Natural killer cell (primary cell): ENCODE measurements around the gene DHRS4L2. TPM values are rescaled to one million over a fixed set of nuclear protein-coding genes. Genes with fewer than 3 reads are reported as not detected.
"Not testable (repeated sequence)": the region's sequence is repeated elsewhere in the genome, so short reads cannot be mapped to it uniquely, and the experiment has no call there.

Source experiments
- ATAC-seq, 3 donors: fragments of 150-1000 bp in 2 of 3; fragments of 200-7000 bp in 1 of 3; cut with Tn5 transposase; 1 replicate in 1 of 3; 2 replicates in 2 of 3; pipeline ENCODE4 v1.10.0; 2021; ENCODE audit warnings: mild to moderate bottlenecking in 2 of 3, moderate library complexity in 2 of 3
- DNase-seq, 2 donors: peaks; one replicate each; pipeline versions ENCODE4 v3.0.0 to v3.0.0-alpha.2; 2013 to 2021; ENCODE audit warnings: mixed read lengths in 1 of 2
- H3K27ac ChIP-seq: one replicate; pipeline ENCODE4 v1.5.1; 2013; ENCODE audit warnings: mild to moderate bottlenecking, low read length
- H3K27me3 ChIP-seq: one replicate; pipeline ENCODE4 v1.6.1; 2013; ENCODE audit warnings: low read length; ENCODE audit not compliant: control insufficient read depth, insufficient read depth
- H3K36me3 ChIP-seq: one replicate; pipeline ENCODE4 v1.6.1; 2013; ENCODE audit warnings: low read length; ENCODE audit not compliant: control insufficient read depth, insufficient read depth
- H3K4me1 ChIP-seq: one replicate; pipeline ENCODE4 v1.6.1; 2013; ENCODE audit warnings: low read length; ENCODE audit not compliant: control insufficient read depth, insufficient read depth
- H3K4me3 ChIP-seq: one replicate; pipeline ENCODE4 v1.5.1; 2013; ENCODE audit warnings: low read length
- H3K9me3 ChIP-seq: one replicate; pipeline ENCODE4 v1.6.1; 2013; ENCODE audit warnings: low read length; ENCODE audit not compliant: control insufficient read depth, insufficient read depth
- H3K27ac Mint-ChIP-seq, 2 donors: one replicate each; pipeline ENCODE4 v1.8.0; 2022; ENCODE audit warnings: mild to moderate bottlenecking in 2 of 2, mixed read lengths in 2 of 2, moderate library complexity in 1 of 2
- H3K27me3 Mint-ChIP-seq, 2 donors: one replicate each; pipeline ENCODE4 v1.8.0; 2022; ENCODE audit warnings: low read depth in 2 of 2, mixed read lengths in 2 of 2
- H3K36me3 Mint-ChIP-seq: one replicate; pipeline ENCODE4 v1.8.0; 2022; ENCODE audit warnings: mixed read lengths
- H3K4me1 Mint-ChIP-seq, 2 donors: one replicate each; pipeline ENCODE4 v1.8.0; 2022; ENCODE audit warnings: mixed read lengths in 2 of 2
- H3K4me3 Mint-ChIP-seq: one replicate; pipeline ENCODE4 v1.8.0; 2022; ENCODE audit warnings: mild to moderate bottlenecking, moderate library complexity, mixed read lengths
- H3K9me3 Mint-ChIP-seq, 2 donors: one replicate each; pipeline ENCODE4 v1.8.0; 2022; ENCODE audit warnings: mixed read lengths in 2 of 2
- WGBS: methylation state at CpG from one replicate; pipeline ENCODE4 v1.1.7; 2013; ENCODE audit warnings: missing lambda C conversion rate; ENCODE audit not compliant: insufficient coverage; 5-methylcytosine and 5-hydroxymethylcytosine counted together
- intact Hi-C: fragments of 100-400 bp; cut with micrococcal nuclease; formaldehyde crosslinking; loops from one replicate; pipeline ENCODE4 v1.14.2; 2022
- total RNA-seq, 4 donors: library from RNA; stranded (reverse); fragments of 120-200 nt in 1 of 4; gene quantifications; one replicate each; pipeline versions ENCODE4 v1.2.3 to v1.2.4, GENCODE V29; 2013 to 2022
- TF ChIP-seq, protein P1 (sequence below): fragments of 200-600 bp; IDR thresholded peaks from one replicate; pipeline ENCODE4 v1.8.0; 2022; ENCODE audit warnings: antibody characterized with exemption

The DHRS4L2 gene
- total RNA-seq, 3 donors from 2014 or later (not counting 1 experiment from before 2014, with no cell fraction given), result 8.6 to 12.4 (median 9.7) TPM

DNA sequence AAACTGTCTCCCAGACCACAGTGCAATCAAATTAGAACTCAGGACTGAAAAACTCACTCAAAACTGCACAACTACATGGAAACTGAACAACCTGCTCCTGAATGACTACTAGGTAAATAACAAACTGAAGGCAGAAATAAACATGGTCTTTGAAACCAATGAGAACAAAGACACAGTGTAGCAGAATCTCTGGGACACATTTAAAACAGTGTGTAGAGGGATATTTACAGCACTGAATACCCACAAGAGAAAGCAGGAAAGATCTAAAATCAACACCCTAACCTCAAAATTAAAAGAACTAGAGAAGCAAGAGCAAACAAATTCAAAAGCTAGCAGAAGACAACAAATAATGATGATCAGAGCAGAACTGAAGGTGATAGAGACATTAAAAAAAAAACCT lies 14.7 kb upstream of the DHRS4L2 start:
- H3K36me3 ChIP-seq, H3K4me3 ChIP-seq, H3K27ac Mint-ChIP-seq, H3K4me1 ChIP-seq, H3K27ac ChIP-seq, DNase-seq, H3K27me3 Mint-ChIP-seq, ATAC-seq, H3K36me3 Mint-ChIP-seq, H3K27me3 ChIP-seq, intact Hi-C loops, H3K4me3 Mint-ChIP-seq, H3K9me3 ChIP-seq, H3K9me3 Mint-ChIP-seq: not testable (repeated sequence)
- peaks cover 5 to 14% of the 10 kb centered on the region in 2 donors for H3K4me1 Mint-ChIP-seq

DNA sequence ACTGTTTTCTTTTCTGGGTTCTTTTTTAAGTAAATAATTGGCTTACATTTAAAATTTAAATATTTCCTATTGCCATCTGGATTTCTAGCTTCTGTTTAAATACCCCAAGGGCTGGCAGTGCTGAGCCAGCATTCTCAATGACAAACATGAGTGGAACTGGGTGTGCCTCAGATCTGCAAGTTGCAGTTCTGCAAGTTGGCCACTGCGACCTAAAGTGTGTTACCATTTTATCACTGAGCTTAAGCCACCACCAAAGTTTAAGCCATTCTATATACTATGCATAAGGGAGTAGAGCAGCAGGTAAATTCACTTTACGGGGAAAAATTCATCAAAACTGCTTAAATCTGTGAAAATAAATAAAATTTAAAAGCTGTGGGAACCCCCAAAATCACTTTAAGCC lies 11.5 kb upstream of the DHRS4L2 start:
- H3K36me3 Mint-ChIP-seq, H3K36me3 ChIP-seq, H3K27me3 ChIP-seq, H3K27ac ChIP-seq, H3K9me3 Mint-ChIP-seq, H3K9me3 ChIP-seq, H3K27me3 Mint-ChIP-seq, H3K4me1 ChIP-seq, intact Hi-C loops, H3K4me3 ChIP-seq, H3K4me3 Mint-ChIP-seq, H3K27ac Mint-ChIP-seq: not testable (repeated sequence)
- no CpG with 5 or more reads among the region's 2 CpGs for WGBS
- peak; percentile 68 to 83 (median 77) for ATAC-seq
- peak in 1 of 2 donors; percentile 31 for DNase-seq
- H3K4me1 Mint-ChIP-seq, result peaks cover 5 to 14% of the 10 kb centered on the region in 2 donors
- TF ChIP-seq, protein P1, sequence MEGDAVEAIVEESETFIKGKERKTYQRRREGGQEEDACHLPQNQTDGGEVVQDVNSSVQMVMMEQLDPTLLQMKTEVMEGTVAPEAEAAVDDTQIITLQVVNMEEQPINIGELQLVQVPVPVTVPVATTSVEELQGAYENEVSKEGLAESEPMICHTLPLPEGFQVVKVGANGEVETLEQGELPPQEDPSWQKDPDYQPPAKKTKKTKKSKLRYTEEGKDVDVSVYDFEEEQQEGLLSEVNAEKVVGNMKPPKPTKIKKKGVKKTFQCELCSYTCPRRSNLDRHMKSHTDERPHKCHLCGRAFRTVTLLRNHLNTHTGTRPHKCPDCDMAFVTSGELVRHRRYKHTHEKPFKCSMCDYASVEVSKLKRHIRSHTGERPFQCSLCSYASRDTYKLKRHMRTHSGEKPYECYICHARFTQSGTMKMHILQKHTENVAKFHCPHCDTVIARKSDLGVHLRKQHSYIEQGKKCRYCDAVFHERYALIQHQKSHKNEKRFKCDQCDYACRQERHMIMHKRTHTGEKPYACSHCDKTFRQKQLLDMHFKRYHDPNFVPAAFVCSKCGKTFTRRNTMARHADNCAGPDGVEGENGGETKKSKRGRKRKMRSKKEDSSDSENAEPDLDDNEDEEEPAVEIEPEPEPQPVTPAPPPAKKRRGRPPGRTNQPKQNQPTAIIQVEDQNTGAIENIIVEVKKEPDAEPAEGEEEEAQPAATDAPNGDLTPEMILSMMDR, result peak; percentile 20

DNA sequence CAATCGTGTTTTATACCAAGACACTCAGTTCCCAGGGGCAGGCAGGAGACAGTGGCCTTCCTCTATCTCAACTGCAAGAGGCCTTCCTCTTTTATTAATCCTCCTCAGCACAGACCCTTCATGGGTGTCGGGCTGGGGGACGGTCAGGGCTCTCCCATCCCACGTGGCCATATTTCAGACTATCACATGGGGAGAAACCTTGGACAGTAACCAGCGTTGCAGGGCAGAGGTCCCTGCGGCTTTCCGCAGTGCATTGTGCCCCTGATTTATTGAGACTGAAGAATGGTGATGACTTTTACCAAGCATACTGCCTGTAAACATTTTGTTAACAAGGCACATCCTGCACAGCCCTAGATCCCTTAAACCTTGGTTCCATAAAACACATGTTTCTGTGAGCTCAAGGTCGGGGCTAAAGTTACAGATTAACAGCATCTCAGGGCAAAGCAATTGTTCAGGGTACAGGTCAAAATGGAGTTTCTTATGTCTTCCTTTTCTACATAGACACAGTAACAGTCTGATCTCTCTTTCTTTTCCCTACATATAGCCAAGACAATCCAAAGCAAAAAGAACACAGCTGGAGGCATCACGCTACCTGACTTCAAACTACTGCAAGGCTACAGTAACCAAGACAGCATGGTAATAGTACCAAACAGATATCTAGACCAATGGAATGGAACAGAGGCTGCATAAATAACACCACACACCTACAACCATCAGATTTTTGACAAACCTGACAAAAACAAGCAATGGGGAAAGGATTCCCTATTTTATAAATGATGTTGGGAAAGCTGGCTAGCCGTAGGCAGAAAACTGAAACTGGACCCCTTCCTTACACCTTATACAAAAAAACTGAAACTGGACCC lies 6.5 kb upstream of the DHRS4L2 start:
- H3K27me3 Mint-ChIP-seq, H3K27me3 ChIP-seq, H3K4me3 ChIP-seq, DNase-seq, H3K36me3 ChIP-seq, H3K4me1 Mint-ChIP-seq, H3K27ac Mint-ChIP-seq, H3K27ac ChIP-seq, H3K4me1 ChIP-seq, H3K9me3 Mint-ChIP-seq, H3K4me3 Mint-ChIP-seq, H3K36me3 Mint-ChIP-seq, ATAC-seq, H3K9me3 ChIP-seq: not testable (repeated sequence)
- intact Hi-C loops, result loop anchor here (2.0 kb wide), 1 partner anchor 43 kb away; no protein-coding TSS in a partner anchor
- WGBS, result 96% methylated on average over 9 of the region's 10 CpGs

DNA sequence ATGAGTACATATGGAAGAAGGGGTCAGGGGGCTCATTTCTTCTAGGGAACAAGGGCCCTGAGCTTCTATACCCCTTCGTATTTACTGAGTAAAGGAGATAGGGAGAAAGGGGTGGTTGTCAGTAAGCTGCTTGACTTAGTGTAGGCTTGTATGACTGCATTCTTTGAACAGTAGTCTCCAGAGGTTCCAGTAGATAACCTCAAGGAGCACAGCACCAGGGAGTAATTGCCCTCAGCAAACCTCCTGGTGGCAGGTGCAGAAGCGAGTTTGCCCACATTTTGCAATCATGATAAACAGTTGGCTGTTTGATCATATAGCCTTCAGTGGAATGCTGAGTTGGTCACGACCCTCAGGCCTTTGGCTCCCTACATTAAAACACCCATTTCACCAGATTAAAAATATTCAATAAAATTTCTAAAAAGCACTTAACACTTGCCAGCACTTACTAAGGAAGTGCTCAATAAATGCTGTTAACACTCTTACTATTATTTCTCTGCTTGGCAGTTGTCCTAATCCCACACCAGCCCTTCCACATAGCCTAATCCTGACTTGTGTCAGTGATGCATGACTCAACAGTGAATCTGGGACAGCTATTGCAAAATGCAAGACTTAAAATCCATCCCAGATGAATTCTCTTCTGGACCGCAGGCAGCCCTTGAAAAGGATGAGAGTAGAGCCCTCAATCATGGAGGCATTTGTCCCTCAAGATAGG lies 3.7 kb upstream of the DHRS4L2 start:
- H3K27me3 ChIP-seq, result no peaks in the 10 kb centered on the region
- H3K27ac ChIP-seq, result no peak overlapping the region
- Mint-ChIP-seq H3K4me3 (no peak overlapping the region), H3K9me3 (no peaks in the 10 kb centered on the region), H3K4me1 (peaks cover 15 to 18% of the 10 kb centered on the region in 2 donors), H3K36me3 (no peaks in the 10 kb centered on the region), H3K27me3 (no peaks in the 10 kb centered on the region), H3K27ac (no peak overlapping the region)
- TF ChIP-seq, protein P1, result no peak
- DNase-seq (no peak), ATAC-seq (no peak)
- H3K36me3 ChIP-seq, result no peaks in the 10 kb centered on the region
- H3K4me3 ChIP-seq, result no peak overlapping the region
- 97% methylated on average over 4 of the region's 4 CpGs for WGBS
- no peaks in the 10 kb centered on the region for H3K9me3 ChIP-seq
- intact Hi-C loops, result no loop called here
- H3K4me1 ChIP-seq, result peaks cover 19% of the 10 kb centered on the region

DNA sequence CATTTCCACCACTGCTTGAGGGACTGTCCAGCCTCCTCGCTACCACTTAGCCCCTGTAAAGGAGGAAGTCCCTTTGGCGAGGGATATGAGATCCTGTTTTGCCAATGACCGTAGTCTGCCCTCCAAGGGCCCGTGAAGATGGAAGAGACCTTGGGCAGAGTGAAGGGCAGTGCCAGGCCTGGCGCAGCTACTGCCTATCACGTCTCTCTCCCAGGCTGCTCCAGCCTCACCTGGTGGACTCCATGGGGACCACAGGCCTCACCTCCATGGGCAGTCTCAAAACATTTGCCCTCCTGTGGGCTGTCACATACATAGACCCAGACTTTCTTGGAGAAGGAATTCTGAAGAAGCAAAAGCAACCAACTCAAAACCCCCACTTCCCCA lies 514 bp upstream of the DHRS4L2 start:
- H3K27ac ChIP-seq, H3K36me3 ChIP-seq, H3K36me3 Mint-ChIP-seq, H3K27me3 ChIP-seq, H3K9me3 Mint-ChIP-seq, DNase-seq, ATAC-seq, intact Hi-C loops, H3K9me3 ChIP-seq, H3K27me3 Mint-ChIP-seq: not testable (repeated sequence)
- H3K4me1 ChIP-seq, result peaks cover 21% of the 10 kb centered on the region
- Mint-ChIP-seq H3K4me1 (peaks cover 15 to 19% of the 10 kb centered on the region in 2 donors), H3K27ac (peak overlapping the region; percentile 26 to 86), H3K4me3 (peak overlapping the region; percentile 88)
- H3K4me3 ChIP-seq, result peak overlapping the region; percentile 47
- 81% methylated on average over 6 of the region's 6 CpGs for WGBS

DNA sequence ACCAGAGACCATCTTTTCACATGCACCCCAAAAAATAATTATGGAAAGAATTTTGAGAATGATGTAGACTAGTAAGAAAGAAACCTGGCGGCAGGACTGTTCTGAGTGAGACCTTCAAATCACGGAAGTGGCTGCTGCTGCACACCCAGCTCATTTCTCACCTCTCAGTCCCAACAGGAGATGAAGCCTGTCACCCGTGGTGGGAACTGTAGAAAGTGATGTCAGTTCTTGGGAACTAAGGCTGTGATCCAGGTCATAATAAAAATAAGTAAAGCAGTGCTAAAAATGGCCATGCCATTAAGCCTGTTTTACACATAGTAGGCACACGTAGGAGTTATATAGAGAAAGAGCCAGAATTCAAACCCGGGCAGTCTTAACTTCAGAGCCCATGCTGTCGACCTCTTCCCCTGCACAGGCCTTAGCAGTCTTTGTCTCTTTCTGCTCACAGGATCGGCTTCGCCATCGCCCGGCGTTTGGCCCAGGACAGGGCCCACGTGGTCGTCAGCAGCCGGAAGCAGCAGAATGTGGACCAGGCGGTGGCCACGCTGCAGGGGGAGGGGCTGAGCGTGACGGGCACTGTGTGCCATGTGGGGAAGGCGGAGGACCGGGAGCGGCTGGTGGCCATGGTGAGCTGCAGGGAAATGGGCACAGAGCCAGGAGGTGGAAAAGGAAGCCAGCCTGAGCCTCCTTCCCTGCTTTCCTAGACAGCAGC lies 1.2 kb downstream of the DHRS4L2 start:
- peak in 1 of 2 donors; percentile 39 for DNase-seq
- H3K4me3 ChIP-seq, result not testable (repeated sequence)
- peak overlapping the region; percentile 80 to 86 for H3K27ac Mint-ChIP-seq

More for the DNA sequence above, 1.2 kb downstream of the DHRS4L2 start:
- peaks cover 21% of the 10 kb centered on the region for H3K4me1 ChIP-seq
- H3K36me3 Mint-ChIP-seq, intact Hi-C loops, H3K36me3 ChIP-seq, H3K27ac ChIP-seq, H3K27me3 ChIP-seq, H3K9me3 Mint-ChIP-seq, H3K9me3 ChIP-seq, H3K27me3 Mint-ChIP-seq: not testable (repeated sequence)
- ATAC-seq, result peak in 1 of 3 donors; percentile 29
- Mint-ChIP-seq H3K4me3 (peak overlapping the region; percentile 88), H3K4me1 (peaks cover 15 to 19% of the 10 kb centered on the region in 2 donors)
- WGBS, result 95% methylated on average over 13 of the region's 21 CpGs
